Measurements from ENCODE around the gene AP3B2.

- TF ChIP-seq CTCF (IDR thresholded peaks at IDR 0.05) (no peak), POLR2A (IDR thresholded peaks at IDR 0.05) (no peak)
Measured at GRCh38 chr15:82674873-82675272, 34.8 kb downstream of the AP3B2 start.
